ENCODE results near the gene DUSP23.

DUSP23 gene

GRCh38 chr1:159829273-159829634, 48.5 kb downstream of the DUSP23 start:
- DNase-seq = peak; percentile 82

GRCh38 chr1:159829822-159830465, 49.2 kb downstream of the DUSP23 start:
- no peak for DNase-seq

- no peak for DNase-seq
Measured at GRCh38 chr1:159830722-159831121, 50.0 kb downstream of the DUSP23 start.

- no peak for DNase-seq
Measured at GRCh38 chr1:159831412-159832141, 50.8 kb downstream of the DUSP23 start.
